Caco-2 (cell line): Measurements from ENCODE around the gene SERGEF. TPM values are rescaled to one million over a fixed set of nuclear protein-coding genes. Genes with fewer than 3 reads are reported as not detected.
"Not testable (repeated sequence)": the region's sequence is repeated elsewhere in the genome, so short reads cannot be mapped to it uniquely, and the experiment has no call there.

Source experiments
- BruUV-seq: library from RNA; stranded (reverse); fragments of 400-500 nt; replicated peaks from 2 replicates; lab custom pipeline; 2021; lab: Mats Ljungman, UMichigan
- CTCF ChIA-PET: fragments of 300-600 bp; sonication (Branson Sonifier 250); formaldehyde crosslinking; loops from one replicate; lab custom pipeline; 2022; ENCODE audit warnings: antibody characterized with exemption; lab: Charles Lee
- POLR2A ChIA-PET: fragments of 300-600 bp; sonication (Branson Sonifier 250); formaldehyde crosslinking; loops from one replicate; lab custom pipeline; 2022; ENCODE audit warnings: antibody characterized with exemption; lab: Charles Lee
- DNase-seq, 2 experiments: peaks; one replicate each; pipeline versions ENCODE4 v3.0.0 to v3.0.0-alpha.2; 2020 to 2022
- H3K27me3 ChIP-seq: replicated peaks from 2 replicates; pipeline ENCODE4 v1.6.0; 2011; ENCODE audit warnings: low read length; ENCODE audit not compliant: control insufficient read depth, insufficient read depth
- H3K36me3 ChIP-seq: 2 replicates; pipeline ENCODE4 v1.5.1; 2011; ENCODE audit warnings: low read length; ENCODE audit not compliant: control insufficient read depth, insufficient read depth
- H3K4me1 ChIP-seq: fragments of 250-450 bp; sonication (Bioruptor Pico); 2 replicates; pipeline ENCODE4 v1.5.1; 2020; ENCODE audit warnings: mild to moderate bottlenecking
- H3K4me3 ChIP-seq: 2 replicates; pipeline ENCODE4 v1.5.1; 2011; ENCODE audit warnings: low read depth, mild to moderate bottlenecking, control low read depth, low read length
- H3K9me3 ChIP-seq: fragments of 250-450 bp; sonication (Bioruptor Pico); 2 replicates; pipeline ENCODE4 v1.5.1; 2020; ENCODE audit warnings: mild to moderate bottlenecking, moderate library complexity
- H3K27ac Mint-ChIP-seq: one replicate; pipeline ENCODE4 v1.8.0; 2022; ENCODE audit warnings: mixed read lengths; ENCODE audit not compliant: unreplicated experiment
- H3K27me3 Mint-ChIP-seq: one replicate; pipeline ENCODE4 v1.8.0; 2022; ENCODE audit warnings: mixed read lengths; ENCODE audit not compliant: insufficient read depth, unreplicated experiment
- H3K36me3 Mint-ChIP-seq: one replicate; pipeline ENCODE4 v1.8.0; 2022; ENCODE audit warnings: mild to moderate bottlenecking, mixed read lengths; ENCODE audit not compliant: insufficient read depth, unreplicated experiment
- H3K4me1 Mint-ChIP-seq: one replicate; pipeline ENCODE4 v1.8.0; 2022; ENCODE audit warnings: low read depth, mixed read lengths; ENCODE audit not compliant: unreplicated experiment
- H3K4me3 Mint-ChIP-seq: one replicate; pipeline ENCODE4 v1.8.0; 2022; ENCODE audit warnings: mild to moderate bottlenecking, moderate library complexity, mixed read lengths; ENCODE audit not compliant: unreplicated experiment
- H3K9me3 Mint-ChIP-seq: one replicate; pipeline ENCODE4 v1.8.0; 2022; ENCODE audit warnings: mixed read lengths; ENCODE audit not compliant: unreplicated experiment
- intact Hi-C: fragments of 100-400 bp; cut with micrococcal nuclease; formaldehyde crosslinking; loops from one replicate; pipeline ENCODE4 v1.10.0; 2022; ENCODE audit not compliant: unreplicated experiment
- total RNA-seq: library from RNA; stranded (reverse); gene quantifications from 2 replicates; pipeline ENCODE4 v1.2.3, GENCODE V29; 2022
- TF ChIP-seq, protein P1 (sequence below), 2 experiments: fragments of 200-600 bp in 1 of 2; IDR thresholded peaks; 1 replicate in 1 of 2; 2 replicates in 1 of 2; pipeline versions ENCODE4 v1.5.1 to v1.8.0; 2011 to 2022; ENCODE audit warnings: antibody characterized with exemption in 1 of 2, control low read depth in 1 of 2, inconsistent platforms in 1 of 2, low read depth in 1 of 2, low read length in 1 of 2, mild to moderate bottlenecking in 1 of 2, moderate library complexity in 1 of 2; ENCODE audit not compliant: insufficient read depth in 1 of 2, severe bottlenecking in 1 of 2, unreplicated experiment in 1 of 2

The SERGEF gene
- total RNA-seq, 1 experiment from 2014 or later: 17.5 TPM

DNA sequence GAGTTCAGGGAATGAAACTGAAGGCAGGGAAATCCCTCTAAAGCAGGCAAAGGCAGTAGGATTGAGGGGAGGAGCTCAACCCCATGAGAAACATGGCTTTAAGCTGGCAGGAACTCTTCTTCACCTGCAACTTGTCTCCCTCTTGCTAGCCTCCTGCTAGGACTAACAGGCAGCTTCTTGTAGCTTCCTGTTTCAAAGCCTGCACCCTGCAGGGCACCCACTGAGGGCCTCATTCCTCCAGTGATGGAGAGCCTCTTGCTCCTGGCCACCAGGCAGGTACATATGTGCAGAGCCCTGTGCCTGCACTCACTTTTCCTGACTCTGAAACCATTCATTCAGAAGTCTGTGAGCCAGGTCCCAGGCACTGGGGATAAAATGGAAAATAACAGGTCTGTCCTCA lies 137.0 kb downstream of the SERGEF start:
- BruUV-seq: no TSS peak
- no peaks in the 10 kb centered on the region for H3K27me3 ChIP-seq
- no peaks in the 10 kb centered on the region for H3K36me3 Mint-ChIP-seq
- intact Hi-C loops: no loop called here
- no peak for DNase-seq
- H3K27me3 Mint-ChIP-seq: no peaks in the 10 kb centered on the region
- H3K27ac Mint-ChIP-seq: no peak overlapping the region
- POLR2A ChIA-PET: no interaction called here
- no peaks in the 10 kb centered on the region for H3K4me1 ChIP-seq
- H3K4me1 Mint-ChIP-seq: peaks cover 9% of the 10 kb centered on the region
- H3K4me3 ChIP-seq: no peak overlapping the region
- H3K36me3 ChIP-seq: no peaks in the 10 kb centered on the region
- CTCF ChIA-PET: no interaction called here
- H3K9me3 ChIP-seq: no peaks in the 10 kb centered on the region; the same call in 1 of the 2 replicates
- TF ChIP-seq, protein P1, sequence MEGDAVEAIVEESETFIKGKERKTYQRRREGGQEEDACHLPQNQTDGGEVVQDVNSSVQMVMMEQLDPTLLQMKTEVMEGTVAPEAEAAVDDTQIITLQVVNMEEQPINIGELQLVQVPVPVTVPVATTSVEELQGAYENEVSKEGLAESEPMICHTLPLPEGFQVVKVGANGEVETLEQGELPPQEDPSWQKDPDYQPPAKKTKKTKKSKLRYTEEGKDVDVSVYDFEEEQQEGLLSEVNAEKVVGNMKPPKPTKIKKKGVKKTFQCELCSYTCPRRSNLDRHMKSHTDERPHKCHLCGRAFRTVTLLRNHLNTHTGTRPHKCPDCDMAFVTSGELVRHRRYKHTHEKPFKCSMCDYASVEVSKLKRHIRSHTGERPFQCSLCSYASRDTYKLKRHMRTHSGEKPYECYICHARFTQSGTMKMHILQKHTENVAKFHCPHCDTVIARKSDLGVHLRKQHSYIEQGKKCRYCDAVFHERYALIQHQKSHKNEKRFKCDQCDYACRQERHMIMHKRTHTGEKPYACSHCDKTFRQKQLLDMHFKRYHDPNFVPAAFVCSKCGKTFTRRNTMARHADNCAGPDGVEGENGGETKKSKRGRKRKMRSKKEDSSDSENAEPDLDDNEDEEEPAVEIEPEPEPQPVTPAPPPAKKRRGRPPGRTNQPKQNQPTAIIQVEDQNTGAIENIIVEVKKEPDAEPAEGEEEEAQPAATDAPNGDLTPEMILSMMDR (IDR thresholded peaks at IDR 0.05; ENCODE audit: insufficient read depth in 1 of 2, low read depth in 1 of 2, low read length in 1 of 2, severe bottlenecking in 1 of 2, unreplicated experiment in 1 of 2): no peak
- H3K9me3 Mint-ChIP-seq: no peaks in the 10 kb centered on the region
- no peak overlapping the region for H3K4me3 Mint-ChIP-seq

- Mint-ChIP-seq H3K36me3 (peaks cover under 1% of the 10 kb centered on the region), H3K4me1 (peaks cover 2% of the 10 kb centered on the region), H3K27ac (no peak overlapping the region), H3K4me3 (no peak overlapping the region), H3K27me3 (no peaks in the 10 kb centered on the region), H3K9me3 (peaks cover 4% of the 10 kb centered on the region)
- no peaks in the 10 kb centered on the region for H3K4me1 ChIP-seq
- H3K36me3 ChIP-seq: no peaks in the 10 kb centered on the region
- H3K27me3 ChIP-seq: no peaks in the 10 kb centered on the region
- TF ChIP-seq, protein P1 (IDR thresholded peaks at IDR 0.05; ENCODE audit: insufficient read depth in 1 of 2, low read depth in 1 of 2, low read length in 1 of 2, severe bottlenecking in 1 of 2, unreplicated experiment in 1 of 2): no peak
- no peak overlapping the region for H3K4me3 ChIP-seq
- ChIA-PET POLR2A (no interaction called here), CTCF (interaction anchor here (0.8 kb wide), 1 partner anchor 9 kb away, joined by 5 read pairs; no protein-coding TSS in a partner anchor)
- no peak for DNase-seq
- no TSS peak for BruUV-seq
- H3K9me3 ChIP-seq: peaks cover 6% of the 10 kb centered on the region; the same call in 1 of the 2 replicates
- intact Hi-C loops: no loop called here
These were observed 139.3 kb downstream of the SERGEF start for GRCh38 chr11:17873586-17873985.

- H3K36me3 Mint-ChIP-seq, H3K4me1 Mint-ChIP-seq, intact Hi-C loops, POLR2A ChIA-PET, H3K4me1 ChIP-seq, H3K27ac Mint-ChIP-seq, H3K36me3 ChIP-seq, H3K27me3 Mint-ChIP-seq, H3K4me3 ChIP-seq, H3K4me3 Mint-ChIP-seq, H3K9me3 ChIP-seq, H3K27me3 ChIP-seq, DNase-seq, BruUV-seq, CTCF ChIA-PET: not testable (repeated sequence)
- peaks cover 11% of the 10 kb centered on the region for H3K9me3 Mint-ChIP-seq
These were observed 144.4 kb downstream of the SERGEF start for GRCh38 chr11:17868398-17868797.

DNA sequence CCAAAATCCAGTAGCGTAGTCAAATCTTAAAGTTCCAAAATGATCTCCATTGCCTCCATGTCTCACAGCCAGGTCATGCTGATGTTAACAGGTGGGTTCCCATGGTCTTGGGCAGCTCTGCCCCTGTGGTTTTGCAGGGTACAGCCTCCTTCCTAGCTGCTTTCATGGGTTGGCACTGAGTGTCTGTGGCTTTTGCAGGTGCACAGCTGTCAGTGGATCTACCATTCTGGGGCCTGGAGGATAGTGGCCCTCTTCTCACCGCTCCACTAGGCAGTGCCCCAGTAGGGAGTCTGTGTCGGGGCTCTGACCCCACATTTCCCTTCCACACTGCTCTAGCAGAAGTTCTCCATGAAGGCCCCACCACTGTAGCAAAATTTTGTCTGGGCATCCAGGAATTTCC lies 145.5 kb downstream of the SERGEF start:
- TF ChIP-seq, protein P1 (IDR thresholded peaks at IDR 0.05; ENCODE audit: insufficient read depth in 1 of 2, low read depth in 1 of 2, low read length in 1 of 2, severe bottlenecking in 1 of 2, unreplicated experiment in 1 of 2): no peak
- H3K9me3 ChIP-seq: peaks cover 9% of the 10 kb centered on the region; the same call in 1 of the 2 replicates
- intact Hi-C loops: no loop called here
- no peak for DNase-seq
- ChIA-PET POLR2A (no interaction called here), CTCF (no interaction called here)
- no peaks in the 10 kb centered on the region for H3K4me1 Mint-ChIP-seq
- no peak overlapping the region for H3K4me3 Mint-ChIP-seq
- H3K27me3 Mint-ChIP-seq: no peaks in the 10 kb centered on the region
- H3K27ac Mint-ChIP-seq: no peak overlapping the region
- no peaks in the 10 kb centered on the region for H3K4me1 ChIP-seq
- H3K27me3 ChIP-seq: no peaks in the 10 kb centered on the region
- no TSS peak for BruUV-seq
- peaks cover 6% of the 10 kb centered on the region for H3K36me3 Mint-ChIP-seq
- H3K9me3 Mint-ChIP-seq: peaks cover 11% of the 10 kb centered on the region
- no peak overlapping the region for H3K4me3 ChIP-seq
- no peaks in the 10 kb centered on the region for H3K36me3 ChIP-seq
